ENCODE results near the gene NTRK1.

NTRK1 gene

DNA sequence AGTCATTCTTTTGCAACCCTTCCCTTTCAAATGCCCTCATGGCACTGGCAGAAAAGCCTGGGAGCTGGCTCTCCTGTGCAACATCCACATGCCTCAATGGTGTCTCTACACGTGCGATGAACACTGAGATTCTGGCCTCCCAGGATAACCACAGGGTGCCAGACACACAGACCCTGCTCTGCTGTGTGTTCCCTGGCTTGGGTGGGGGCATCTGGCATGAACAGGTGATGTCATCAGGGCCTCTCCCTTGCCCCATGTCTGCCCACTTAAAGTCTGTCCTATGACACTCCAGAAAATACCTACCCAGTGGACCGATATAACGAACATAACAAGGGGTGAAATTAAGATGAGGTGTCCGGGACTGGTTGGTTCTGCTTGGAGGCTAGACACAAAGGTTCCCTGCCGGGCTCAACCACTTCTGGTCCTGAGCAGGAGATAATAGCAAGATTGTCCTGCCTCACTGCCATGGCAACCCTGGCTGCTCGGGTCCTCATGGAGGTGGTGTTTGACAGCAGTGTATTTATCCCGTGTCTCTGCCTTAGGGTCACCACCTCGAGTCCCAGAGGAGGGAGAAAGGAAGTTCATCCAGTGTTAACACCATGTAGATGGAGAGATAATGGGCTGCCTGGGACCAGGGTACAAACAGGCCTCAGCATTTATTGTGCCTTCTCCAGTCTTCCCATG lies 21.1 kb upstream of the NTRK1 start:
- DNase-seq: no peak

DNA sequence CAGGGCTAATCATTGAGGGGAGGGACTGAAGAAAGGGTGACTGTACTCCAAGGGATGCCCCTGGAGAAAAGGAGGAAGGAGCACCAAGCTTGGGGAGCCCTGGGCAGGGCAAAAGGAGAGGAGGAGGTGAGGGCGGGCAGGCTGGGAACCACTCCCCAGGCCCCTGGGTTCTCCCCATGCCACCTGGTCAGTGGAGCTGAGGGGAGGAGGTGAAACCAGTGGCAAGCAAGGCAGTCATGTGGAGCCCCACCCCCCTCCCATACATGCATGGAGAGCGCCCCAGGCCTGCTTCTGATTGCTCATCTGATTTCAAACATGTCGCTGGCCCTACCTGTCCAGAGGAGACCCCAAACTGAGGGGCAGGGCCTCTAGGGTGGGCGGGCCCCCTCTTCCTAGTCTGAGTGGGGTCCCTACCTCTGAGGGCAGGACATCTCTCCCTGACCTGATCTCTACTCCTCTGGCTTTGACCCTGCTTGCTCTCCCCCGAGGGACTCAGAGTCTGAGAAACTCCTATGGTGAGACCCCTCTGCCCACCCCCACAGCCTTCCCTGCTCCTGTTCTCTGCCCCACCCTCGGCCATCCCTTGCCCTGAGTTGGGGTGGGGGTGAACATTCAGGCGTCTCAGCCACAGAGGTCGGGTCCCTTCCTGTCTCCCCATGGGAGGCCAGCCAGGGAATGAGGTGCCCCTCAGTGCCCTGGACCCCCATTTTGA lies 20.3 kb upstream of the NTRK1 start:
- no peak for DNase-seq

DNA sequence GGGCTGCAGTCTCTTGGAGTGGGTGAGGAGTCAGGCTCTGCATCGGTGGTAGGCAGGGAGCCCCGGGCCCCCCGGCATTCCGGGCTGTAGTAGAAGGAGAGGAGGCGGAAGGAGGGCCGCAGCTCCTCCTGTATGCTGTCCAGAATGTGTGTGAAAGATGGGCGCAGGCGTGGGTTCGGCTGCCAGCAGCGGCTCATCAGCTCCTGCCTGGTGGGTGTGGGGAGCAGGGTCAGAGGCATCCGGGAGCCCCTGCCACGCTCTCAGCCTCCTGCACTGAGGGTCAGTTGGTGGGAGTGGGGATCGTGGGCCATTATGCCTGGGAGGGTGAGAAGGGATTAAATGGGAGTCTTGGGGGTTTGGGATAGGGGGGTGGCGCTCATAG lies 19.8 kb upstream of the NTRK1 start:
- DNase-seq: no peak

DNA sequence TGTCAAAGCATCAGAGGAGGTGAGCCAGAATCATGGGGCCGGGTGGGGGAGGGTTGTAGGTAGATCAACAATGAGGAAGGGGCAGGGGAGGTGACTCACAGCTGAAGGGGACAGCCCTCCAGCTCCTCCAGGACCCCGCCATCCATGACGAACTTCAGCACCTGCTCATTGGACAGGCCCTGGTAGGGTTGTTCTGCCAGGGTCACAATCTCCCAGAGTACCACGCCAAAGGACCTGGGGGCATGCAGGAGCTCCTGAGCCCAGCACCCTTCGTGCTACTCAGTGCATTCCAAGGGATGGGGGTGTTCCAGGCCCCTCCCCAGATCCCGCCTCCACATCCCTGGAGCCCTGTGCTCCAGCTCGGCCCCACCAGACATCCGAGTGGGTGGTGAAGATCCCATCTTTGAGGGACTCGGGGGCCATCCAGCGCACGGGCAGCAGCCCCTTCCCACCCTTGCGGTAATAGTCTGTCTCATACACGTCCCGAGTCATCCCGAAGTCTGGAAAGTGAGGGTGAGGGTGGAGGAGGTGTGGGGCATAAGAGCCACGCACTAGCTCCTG lies 19.3 kb upstream of the NTRK1 start:
- no peak for DNase-seq

DNA sequence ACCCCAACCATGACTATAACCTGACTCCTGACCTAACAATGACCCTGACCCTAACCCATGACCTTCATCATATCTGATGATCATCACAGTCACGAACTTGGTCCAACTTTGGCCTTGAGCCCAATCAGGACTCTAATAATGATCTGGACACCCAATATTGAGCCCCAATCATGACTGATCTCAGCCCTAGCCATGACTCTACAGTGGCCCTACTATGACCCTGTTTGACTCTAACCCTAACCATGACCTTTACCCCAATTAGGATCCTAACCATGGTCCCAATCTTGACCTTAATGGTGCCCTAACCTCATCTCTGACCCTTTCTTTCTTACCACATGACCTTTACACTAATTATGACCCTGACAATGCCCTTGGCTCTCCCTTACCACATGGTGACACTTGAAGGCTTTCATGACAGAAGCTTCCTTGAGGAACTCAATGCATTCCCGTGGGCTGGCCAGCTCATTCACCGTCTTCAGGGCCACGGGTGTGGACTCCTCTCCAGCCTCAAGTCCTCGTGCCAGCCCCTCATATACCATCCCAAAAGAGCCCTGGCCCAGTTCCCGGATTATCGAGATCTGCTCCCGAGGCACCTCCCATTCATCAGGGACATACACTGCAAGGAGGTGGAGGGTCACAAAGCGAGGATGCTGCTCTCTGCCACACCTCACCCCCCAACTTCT lies 17.9 kb upstream of the NTRK1 start:
- no peak for DNase-seq

DNA sequence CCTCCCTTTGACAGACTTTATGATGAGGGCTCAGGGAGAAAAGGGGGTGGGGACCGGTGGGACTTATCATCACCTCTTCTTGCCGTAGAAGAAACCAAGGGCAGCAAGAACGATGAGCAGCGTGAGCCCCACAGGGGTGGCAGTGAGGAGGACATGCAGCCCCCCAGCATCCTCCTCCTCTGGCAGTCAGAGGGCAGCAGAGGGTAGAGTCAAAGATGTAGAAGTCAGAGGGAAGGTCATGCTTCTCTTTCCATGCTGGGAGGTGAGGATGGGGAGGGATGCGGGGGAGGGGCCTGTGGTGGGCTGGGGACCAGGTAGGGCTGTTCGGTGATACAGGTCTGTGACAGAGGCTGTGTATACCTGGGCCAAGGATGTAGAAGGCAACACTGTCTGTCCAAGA lies 16.6 kb upstream of the NTRK1 start:
- no peak for DNase-seq

DNA sequence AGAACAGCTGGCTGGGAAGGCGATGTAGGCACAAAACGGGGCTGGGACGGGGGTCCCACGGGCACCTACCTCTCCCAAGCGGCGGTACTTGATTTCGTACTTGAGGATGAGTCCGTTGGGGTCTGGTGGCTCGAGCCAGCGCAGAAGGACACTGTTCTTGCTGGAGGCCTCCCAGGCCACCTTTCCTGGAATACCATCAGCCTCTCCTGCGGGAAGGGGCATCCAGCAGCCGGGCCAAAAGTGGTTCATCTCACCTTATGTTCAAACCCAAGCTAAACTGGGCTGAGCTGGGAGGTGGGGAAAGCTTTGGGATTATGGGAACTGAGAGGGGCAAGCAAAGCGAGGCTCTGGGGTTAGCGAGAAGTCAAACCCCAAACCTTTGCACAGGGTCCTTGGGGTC lies 16.0 kb upstream of the NTRK1 start:
- no peak for DNase-seq

DNA sequence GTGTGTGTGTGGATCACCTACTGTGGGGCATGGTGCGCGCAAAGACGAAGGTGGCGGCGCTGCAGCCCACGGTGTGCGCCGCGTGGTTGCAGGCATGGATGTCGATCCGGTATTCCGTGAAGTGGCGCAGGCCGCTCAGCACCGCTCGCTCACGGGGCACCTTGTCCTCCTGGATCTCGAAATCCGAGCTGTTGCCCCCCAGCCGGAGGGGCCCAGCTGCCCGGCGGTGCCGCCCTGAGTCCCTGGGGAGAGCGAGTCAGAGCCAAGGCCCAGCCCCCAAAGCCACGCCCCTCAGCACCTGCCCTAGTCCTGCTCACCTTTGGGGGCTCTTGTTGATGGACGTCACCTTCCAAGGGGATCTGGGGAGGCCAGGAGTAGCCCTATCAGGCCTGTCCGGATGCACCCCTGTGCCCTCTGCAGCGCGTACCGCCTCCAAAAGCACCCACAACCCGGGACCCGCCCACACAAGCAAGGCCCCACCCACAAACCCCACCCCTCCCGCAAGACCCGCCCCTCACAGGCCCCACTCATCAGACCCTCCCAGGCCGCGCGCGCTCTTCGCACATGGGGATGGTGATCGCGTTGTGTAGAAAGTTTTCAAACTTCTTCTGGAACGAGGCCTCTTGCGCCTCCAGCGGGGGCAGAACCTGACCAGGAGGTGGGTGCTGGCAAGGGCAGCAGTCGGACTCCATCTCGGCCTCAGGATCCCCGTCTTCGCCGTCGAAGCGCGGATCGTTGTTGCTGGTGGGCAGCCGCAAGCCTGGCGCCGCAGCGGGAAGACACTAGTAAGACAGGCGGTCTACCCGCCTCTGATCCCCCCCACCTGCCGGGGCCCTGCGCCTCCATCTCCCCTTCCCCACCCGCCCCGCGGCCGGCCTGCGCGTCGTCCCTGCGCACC lies 15.4 kb upstream of the NTRK1 start:
- DNase-seq: peak in 1 of 4 experiments; percentile 42

DNA sequence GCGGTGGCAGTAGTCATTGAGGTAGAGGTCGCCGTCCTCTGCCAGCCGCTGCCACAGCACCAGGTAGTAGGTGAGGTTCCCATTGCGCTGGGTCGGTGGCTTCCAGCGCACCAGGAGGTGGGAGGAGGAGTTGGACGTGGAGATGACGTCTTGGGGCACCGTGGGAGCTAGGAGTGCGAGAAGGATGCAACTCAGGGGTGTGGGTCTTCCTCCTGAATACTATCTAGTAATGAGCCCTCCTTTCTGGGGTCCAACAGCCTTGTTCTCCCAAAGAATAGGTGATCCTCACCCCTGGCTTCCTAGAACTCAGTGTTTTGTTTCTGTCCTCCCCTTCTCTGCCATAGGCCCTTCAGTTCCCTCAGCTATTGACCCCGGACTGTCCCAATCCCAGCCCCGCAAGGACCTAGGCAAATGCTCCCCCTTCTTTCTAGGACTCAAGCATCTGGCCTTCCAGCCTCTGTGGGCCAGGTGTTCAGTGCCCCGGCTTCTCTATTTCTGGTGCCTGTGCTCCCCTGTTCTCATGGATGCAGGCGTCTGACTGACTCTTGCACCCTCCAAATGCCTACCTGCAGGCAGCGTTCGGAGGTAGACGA lies 14.6 kb upstream of the NTRK1 start:
- DNase-seq: no peak

DNA sequence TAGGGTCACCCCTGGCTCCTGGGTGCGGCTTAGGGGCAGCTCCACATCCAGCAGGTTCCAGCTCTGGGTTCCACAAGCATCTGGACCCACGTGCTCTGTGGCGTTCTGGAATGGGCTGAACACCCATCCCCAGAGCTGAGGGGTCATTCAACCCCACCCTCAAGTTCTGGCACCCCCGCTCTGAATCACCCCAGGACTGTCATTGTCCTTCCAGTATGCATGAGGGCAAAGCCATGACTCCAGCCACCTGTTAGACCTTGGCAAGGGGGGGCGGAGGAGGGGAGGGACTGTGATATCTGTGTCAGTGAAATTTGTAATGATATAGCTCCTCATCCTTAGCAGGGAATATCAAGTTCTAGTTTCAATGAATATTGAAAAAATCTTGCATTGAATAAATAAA lies 14.0 kb upstream of the NTRK1 start:
- no peak for DNase-seq

DNA sequence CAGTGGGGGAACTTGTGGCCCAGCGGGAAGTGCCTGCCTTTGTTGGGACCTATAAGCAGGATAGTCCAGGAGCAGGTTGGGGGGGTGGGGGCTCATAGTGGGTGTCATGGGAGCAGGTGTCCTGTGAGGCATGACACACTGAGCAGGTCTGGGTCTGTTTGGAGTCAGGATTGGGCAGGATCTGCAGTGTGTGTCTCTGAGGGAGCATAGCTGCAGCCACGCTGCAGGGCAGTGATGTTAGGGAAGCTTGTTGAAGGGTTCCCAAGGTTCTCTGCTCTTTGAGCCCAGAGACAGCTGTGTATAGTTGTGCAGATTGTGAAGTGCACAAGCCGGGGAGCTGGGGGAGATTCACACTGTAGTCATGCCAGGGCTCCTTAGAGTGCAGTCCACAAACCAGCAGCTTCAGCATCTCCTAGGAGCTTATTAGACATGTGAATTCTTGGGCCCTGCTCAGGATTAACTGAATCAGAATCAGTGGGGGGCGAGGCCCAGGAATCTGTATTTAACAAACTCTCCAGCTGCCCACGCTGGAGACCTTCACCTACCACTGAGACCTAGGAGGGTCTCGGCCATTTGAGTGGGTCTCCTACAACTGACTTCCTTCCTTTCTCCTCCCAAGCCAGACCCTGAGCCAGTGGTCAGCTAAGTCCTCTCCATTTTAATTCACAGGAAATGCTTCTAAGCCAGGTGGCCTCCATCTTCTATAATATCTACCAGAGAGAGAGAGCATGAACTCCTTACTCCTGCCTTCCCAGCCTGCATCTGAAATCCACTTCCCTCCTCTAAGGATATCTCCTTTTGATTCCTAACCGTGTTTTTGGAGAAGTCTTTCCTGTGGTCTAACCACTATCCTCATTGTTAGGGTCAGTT lies 12.8 kb upstream of the NTRK1 start:
- no peak for DNase-seq

DNA sequence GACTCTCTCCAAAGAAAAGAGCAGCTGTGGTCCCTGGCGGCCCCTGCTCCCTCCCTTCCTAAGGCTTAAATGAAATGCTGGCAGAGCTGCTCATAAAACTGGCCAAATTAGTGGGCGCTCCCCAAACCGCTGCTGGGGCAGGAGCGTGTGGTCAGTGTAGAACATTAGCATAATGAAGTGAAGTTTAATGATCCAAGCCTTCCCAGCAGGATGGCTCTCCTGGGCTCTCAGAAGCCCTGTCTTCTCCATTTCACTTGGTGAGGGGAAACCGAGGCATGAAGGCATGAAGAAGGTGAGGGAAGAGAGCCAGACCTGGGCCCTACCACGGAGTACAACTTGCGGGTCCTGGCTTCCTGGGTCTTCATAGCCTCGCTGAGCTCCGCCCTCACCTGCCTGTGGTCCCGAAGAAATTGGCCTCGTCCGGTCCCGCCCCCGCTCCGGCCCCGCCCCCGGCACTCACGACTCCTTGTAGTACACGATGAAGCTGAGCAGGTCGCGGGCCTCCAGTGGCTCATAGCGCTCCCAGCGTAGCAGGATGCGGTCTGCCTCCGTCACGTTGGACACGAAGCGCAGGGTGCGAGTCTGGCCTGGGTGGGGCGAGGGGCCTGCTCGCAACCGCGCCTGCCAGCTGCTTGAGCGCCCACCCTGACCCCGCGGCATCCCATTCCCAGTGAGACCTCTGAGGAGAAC lies 12.1 kb upstream of the NTRK1 start:
- DNase-seq: peak in 3 of 4 experiments; percentile 13 to 71 (median 63)

DNA sequence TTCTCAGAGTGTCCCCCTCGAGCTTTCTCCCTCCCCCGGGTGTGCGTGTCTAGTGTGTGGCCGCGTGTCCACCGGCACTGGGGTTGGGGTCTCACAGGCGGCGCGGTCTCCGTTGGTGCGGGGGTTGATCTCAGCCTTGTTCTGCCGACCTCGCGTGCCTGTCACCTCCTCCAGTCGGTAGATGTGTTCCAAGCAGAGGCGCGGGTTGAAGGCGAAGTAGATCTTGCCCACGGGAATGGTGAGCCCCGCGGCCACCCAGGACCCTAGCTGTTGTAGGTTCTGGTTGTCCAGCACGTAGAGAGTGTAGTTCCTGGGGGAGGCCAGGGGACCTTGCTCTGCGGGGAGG lies 11.5 kb upstream of the NTRK1 start:
- DNase-seq: no peak

DNA sequence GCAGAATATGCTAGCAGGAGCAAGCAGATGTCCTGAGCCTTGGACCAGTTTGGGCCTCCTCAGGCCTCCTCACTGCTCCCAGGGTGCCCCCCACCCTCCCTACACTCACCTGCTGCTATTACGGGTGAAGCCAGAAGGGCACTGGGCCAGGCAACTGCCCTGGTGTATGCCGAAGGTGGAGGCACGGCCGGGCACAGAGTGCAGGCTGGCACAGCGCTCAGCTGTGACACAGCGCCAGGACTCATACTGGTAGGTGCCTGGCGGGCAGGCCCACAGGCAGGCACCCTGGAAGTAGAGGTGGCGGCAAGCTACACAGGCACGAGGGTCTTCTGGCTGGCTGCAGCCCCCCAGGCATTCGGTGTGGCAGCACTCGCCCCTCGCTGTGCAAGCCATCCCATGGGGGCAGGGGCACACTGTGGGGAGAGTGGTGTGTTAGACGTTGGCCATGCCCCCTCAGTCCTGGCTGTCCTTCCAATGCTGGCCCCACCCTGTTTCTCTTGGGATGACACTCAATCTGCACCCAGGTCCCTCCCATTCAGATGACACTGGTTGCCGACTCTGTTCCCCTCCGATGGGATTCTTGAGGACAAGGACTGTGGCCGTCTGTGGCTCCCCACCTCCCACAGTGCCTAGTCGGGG lies 8.8 kb upstream of the NTRK1 start:
- no peak for DNase-seq

DNA sequence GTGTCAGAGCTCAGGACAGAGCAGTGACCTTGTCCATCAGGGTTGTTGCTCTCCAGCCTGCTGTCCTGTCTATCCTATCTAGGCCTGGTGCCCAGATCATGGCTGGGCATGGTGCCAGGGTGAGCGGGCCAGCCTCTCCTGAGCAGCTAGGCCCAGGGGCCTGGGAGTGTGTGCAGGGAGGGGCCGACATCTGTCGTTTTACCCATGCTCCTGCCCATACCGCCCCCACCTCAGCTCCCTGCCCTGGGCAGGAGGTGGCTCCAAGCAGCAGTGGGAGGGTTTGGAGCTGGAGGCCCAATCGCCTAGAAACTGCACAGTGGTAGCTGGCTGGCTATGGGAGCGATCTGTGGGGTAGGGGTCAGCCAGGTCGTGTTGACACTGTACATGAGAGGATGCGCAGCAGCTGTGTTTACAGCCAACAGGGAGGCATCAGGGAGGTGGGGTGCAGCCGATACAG lies 8.2 kb upstream of the NTRK1 start:
- DNase-seq: no peak

DNA sequence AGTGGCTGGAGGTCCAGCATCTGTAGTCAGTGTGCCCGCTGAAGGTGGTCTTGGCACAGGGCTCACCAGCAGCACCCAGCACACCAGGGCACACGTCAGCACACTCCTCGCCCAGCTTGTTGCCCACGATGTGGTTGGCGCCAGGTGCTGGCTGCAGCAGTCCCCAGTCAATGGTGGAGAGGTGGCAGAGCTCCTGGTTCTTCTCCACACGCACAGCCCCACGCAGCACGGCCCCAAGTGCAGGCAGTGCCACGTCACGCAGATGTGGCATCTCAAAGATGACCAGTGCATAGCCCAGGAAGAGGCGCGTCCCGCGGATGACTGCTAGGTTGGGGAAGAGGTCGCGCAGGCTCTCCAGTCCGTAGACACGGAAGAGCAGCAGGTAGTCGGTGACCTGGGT lies 6.9 kb upstream of the NTRK1 start:
- DNase-seq: no peak

DNA sequence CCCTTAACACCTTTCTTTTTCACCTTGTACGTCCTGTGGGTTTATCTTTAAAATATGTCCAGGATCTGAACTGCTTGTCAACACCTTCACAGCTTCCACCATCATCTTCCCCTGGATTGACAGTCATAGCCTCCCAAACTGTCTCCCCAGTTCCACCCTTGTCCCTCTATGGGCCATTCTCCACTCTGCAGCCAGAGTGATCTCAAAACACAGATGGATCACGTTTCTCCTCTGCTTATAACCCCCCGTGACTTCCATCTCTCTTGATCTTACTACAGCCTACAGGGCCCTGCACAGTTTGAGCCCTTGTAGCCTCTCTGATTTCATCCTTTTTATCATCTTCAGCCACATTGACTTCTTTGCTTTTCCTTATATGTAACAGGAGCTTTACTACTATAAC lies 6.0 kb upstream of the NTRK1 start:
- no peak for DNase-seq

DNA sequence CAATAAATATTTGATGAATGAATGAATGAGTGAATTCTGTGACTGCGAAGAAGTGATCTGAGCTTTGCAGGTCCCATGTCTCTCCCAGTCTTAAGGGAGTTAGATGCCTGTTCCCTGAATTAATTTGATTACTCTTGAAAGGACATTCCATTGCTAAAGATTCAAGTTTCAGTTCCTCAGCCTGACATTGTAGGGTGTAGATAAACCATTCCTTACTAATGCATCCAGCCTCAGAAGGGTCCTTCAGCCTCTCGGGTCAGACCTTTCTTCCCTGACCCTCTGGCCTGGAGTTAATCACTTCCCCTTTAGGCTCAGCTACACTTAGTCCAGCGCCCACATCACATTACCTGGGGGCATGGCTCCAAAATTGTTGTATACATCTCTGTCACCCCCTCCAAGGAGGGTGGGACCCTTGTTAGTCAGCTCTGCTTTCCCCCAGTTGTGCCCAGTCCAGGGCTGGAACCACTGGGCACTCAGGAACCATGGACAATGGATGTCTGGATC lies 4.3 kb upstream of the NTRK1 start:
- DNase-seq: no peak

DNA sequence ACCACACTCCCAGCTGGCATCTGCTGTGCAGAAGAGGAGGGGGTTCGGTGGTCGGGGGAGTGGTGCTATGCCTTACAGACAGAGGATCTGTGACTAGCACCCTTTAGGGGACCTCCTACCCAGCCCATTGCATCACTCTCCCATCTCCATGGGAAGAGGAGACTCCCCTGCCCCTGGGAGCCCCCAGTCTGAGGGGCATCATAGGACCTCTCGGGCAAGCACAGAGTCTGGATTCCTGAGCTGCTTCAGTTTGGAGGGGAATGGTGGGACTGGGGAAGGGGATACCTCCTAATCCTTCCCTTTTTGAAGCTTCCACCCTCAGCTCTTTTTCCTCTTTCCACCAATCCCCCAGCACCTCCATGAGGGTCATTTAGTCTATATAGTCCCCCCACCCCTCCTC lies 3.1 kb upstream of the NTRK1 start:
- DNase-seq: no peak

DNA sequence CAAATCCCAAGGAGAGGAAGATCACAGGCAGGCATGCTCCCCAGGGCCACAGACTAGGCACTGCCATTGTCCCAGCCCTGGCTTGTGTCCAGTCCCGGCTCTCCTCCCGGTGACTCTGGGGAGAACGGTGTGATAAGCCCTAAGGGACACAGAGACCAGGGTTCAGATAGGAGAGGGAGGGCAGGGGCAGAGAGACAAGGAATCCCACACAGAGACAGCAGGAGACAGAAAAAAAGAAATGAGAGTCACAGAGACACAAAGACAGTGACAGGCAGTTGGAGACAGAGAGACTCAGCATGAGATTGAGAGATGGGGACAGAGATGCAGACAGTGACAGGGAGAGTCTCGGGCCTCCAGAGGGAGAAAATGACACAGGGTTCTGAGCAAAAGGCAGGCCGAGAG lies 2.1 kb upstream of the NTRK1 start:
- DNase-seq: no peak
